MM.1S (cell line): ENCODE data around the gene PCSK4.

ENCODE experiments used
- DNase-seq: peaks from one replicate; pipeline ENCODE4 v3.0.0-alpha.2; 2015
- H2AFZ ChIP-seq: fragments of 300-600 bp; sonication (generic); 2 replicates; pipeline ENCODE4 v1.6.0; 2016; ENCODE audit warnings: antibody characterized with exemption, low read length
- H3F3A ChIP-seq: fragments of 300-600 bp; sonication (generic); 2 replicates; pipeline ENCODE4 v1.6.1; 2016; ENCODE audit warnings: mild to moderate bottlenecking, antibody characterized with exemption, low read length, moderate library complexity, mixed read lengths; ENCODE audit not compliant: insufficient read depth
- H3K27ac ChIP-seq: fragments of 300-600 bp; sonication (generic); 2 replicates; pipeline ENCODE4 v1.5.1; 2016; ENCODE audit warnings: mild to moderate bottlenecking, low read length
- H3K27me3 ChIP-seq: fragments of 300-600 bp; sonication (generic); replicated peaks from 2 replicates; pipeline ENCODE4 v1.6.0; 2016; ENCODE audit warnings: low read length; ENCODE audit not compliant: insufficient read depth
- H3K36me3 ChIP-seq: fragments of 300-600 bp; sonication (generic); replicated peaks from 2 replicates; pipeline ENCODE4 v1.6.1; 2016; ENCODE audit warnings: mild to moderate bottlenecking, low read length, mixed read lengths; ENCODE audit not compliant: insufficient read depth
- H3K4me1 ChIP-seq: fragments of 300-600 bp; sonication (generic); 2 replicates; pipeline ENCODE4 v1.6.1; 2016; ENCODE audit warnings: low read length, mixed read lengths
- H3K4me2 ChIP-seq: fragments of 300-600 bp; sonication (generic); 2 replicates; pipeline ENCODE4 v1.6.0; 2016; ENCODE audit warnings: low read depth, low read length
- H3K4me3 ChIP-seq: fragments of 300-600 bp; sonication (generic); 2 replicates; pipeline ENCODE4 v1.5.1; 2016; ENCODE audit warnings: low read length, mixed read lengths
- H3K79me2 ChIP-seq: fragments of 300-600 bp; sonication (generic); 2 replicates; pipeline ENCODE4 v1.6.1; 2016; ENCODE audit warnings: mixed run types, low read length, mixed read lengths
- H3K9ac ChIP-seq: fragments of 300-600 bp; sonication (generic); 2 replicates; pipeline ENCODE4 v1.6.1; 2016; ENCODE audit warnings: low read length, mixed read lengths
- H3K9me2 ChIP-seq: fragments of 300-600 bp; sonication (generic); replicated peaks from 2 replicates; pipeline ENCODE4 v1.6.1; 2016; ENCODE audit warnings: mild to moderate bottlenecking, low read length, mixed read lengths; ENCODE audit not compliant: insufficient read depth
- H3K9me3 ChIP-seq: fragments of 300-600 bp; sonication (generic); replicated peaks from 2 replicates; pipeline ENCODE4 v1.6.1; 2016; ENCODE audit warnings: mild to moderate bottlenecking, low read length, mixed read lengths; ENCODE audit not compliant: insufficient read depth
- H4K20me1 ChIP-seq: fragments of 300-600 bp; sonication (generic); 2 replicates; pipeline ENCODE4 v1.6.1; 2016; ENCODE audit warnings: mild to moderate bottlenecking, low read length, moderate library complexity, mixed read lengths; ENCODE audit not compliant: insufficient read depth
- CTCF ChIP-seq: fragments of 300-600 bp; sonication (generic); IDR thresholded peaks from 2 replicates; pipeline ENCODE4 v1.5.1; 2016; ENCODE audit warnings: antibody characterized with exemption, low read length, mixed read lengths
- EZH2 ChIP-seq: fragments of 300-600 bp; sonication (generic); optimal IDR thresholded peaks from 2 replicates; pipeline ENCODE3; 2017; ENCODE audit warnings: low read depth, mild to moderate bottlenecking, antibody characterized with exemption, low read length, mixed read lengths
- EZH2phosphoT487 ChIP-seq: fragments of 300-600 bp; sonication (generic); IDR thresholded peaks from 2 replicates; pipeline ENCODE4 v1.6.1; 2018; ENCODE audit warnings: antibody characterized with exemption, low read length

Gene PCSK4

DNA sequence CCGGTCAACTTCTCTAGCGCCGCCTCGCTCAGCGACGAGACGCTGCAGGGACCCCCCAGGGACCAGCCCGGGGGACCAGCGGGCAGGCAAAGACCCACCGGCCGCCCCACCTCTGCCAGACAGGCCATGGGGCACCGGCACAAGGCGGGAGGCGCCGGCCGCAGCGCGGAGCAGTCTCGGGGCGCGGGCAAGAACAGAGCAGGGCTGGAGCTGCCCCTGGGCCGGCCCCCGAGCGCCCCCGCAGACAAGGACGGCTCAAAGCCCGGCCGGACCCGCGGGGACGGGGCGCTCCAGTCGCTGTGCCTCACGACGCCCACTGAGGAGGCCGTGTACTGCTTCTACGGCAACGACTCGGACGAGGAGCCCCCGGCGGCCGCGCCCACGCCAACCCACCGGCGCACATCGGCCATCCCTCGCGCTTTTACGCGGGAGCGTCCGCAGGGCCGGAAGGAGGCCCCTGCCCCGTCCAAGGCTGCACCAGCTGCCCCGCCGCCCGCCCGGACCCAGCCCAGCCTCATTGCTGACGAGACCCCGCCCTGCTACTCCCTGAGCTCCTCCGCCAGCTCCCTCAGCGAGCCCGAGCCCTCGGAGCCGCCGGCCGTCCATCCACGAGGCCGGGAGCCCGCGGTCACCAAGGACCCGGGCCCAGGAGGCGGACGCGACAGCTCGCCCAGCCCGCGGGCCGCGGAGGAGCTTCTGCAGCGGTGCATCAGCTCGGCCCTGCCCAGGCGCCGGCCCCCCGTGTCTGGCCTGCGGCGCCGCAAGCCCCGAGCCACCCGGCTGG is 22.5 kb downstream of the PCSK4 start:
- no peaks in the 10 kb centered on the region for H3K9me2 ChIP-seq
- no peaks in the 10 kb centered on the region for H3K9me3 ChIP-seq
- H3K9ac ChIP-seq, result no peak overlapping the region
- no peak for DNase-seq
- H4K20me1 ChIP-seq, result peaks cover 14% of the 10 kb centered on the region
- H3F3A ChIP-seq, result peaks cover 9% of the 10 kb centered on the region; the same call in 1 of the 2 replicates
- no peak overlapping the region for H2AFZ ChIP-seq
- H3K79me2 ChIP-seq, result no peaks in the 10 kb centered on the region
- H3K4me1 ChIP-seq, result peaks cover 14% of the 10 kb centered on the region; the same call in 1 of the 2 replicates
- H3K27ac ChIP-seq, result no peak overlapping the region
- H3K36me3 ChIP-seq, result no peaks in the 10 kb centered on the region
- TF ChIP-seq EZH2 (no peak), CTCF (no peak), EZH2phosphoT487 (no peak)
- no peak overlapping the region for H3K4me2 ChIP-seq
- H3K27me3 ChIP-seq, result peaks cover 40% of the 10 kb centered on the region
- H3K4me3 ChIP-seq, result no peak overlapping the region

GRCh38 chr19:1467215-1467489 is 23.0 kb downstream of the PCSK4 start:
- H4K20me1 ChIP-seq, result peaks cover 13% of the 10 kb centered on the region
- no peaks in the 10 kb centered on the region for H3K9me3 ChIP-seq
- no peak for DNase-seq
- no peak overlapping the region for H2AFZ ChIP-seq
- no peak for TF ChIP-seq EZH2
- TF ChIP-seq EZH2phosphoT487, result no peak
- no peak for TF ChIP-seq CTCF
- H3K4me2 ChIP-seq, result no peak overlapping the region
- H3K79me2 ChIP-seq, result no peaks in the 10 kb centered on the region
- H3K4me3 ChIP-seq, result no peak overlapping the region
- H3K9ac ChIP-seq, result no peak overlapping the region
- H3K27me3 ChIP-seq, result peaks cover 39% of the 10 kb centered on the region
- H3K27ac ChIP-seq, result no peak overlapping the region
- no peaks in the 10 kb centered on the region for H3K9me2 ChIP-seq
- H3K4me1 ChIP-seq, result peaks cover 14% of the 10 kb centered on the region; the same call in 1 of the 2 replicates
- H3F3A ChIP-seq, result peaks cover 9% of the 10 kb centered on the region; the same call in 1 of the 2 replicates
- no peaks in the 10 kb centered on the region for H3K36me3 ChIP-seq

- no peak for TF ChIP-seq EZH2phosphoT487
- no peak for TF ChIP-seq CTCF
- TF ChIP-seq EZH2, result no peak
- no peak overlapping the region for H2AFZ ChIP-seq
- peaks cover 34% of the 10 kb centered on the region for H3K27me3 ChIP-seq
- H3K79me2 ChIP-seq, result no peaks in the 10 kb centered on the region
- peaks cover 8% of the 10 kb centered on the region for H4K20me1 ChIP-seq
- H3K4me3 ChIP-seq, result no peak overlapping the region
- H3K9ac ChIP-seq, result no peak overlapping the region
- H3K9me3 ChIP-seq, result no peaks in the 10 kb centered on the region
- H3F3A ChIP-seq, result peaks cover 6% of the 10 kb centered on the region; the same call in 1 of the 2 replicates
- H3K4me1 ChIP-seq, result peaks cover 14% of the 10 kb centered on the region; the same call in 1 of the 2 replicates
- H3K4me2 ChIP-seq, result no peak overlapping the region
- DNase-seq, result no peak
- H3K9me2 ChIP-seq, result no peaks in the 10 kb centered on the region
- H3K36me3 ChIP-seq, result no peaks in the 10 kb centered on the region
- H3K27ac ChIP-seq, result no peak overlapping the region
Observed at GRCh38 chr19:1466461-1467214, 23.5 kb downstream of the PCSK4 start.
